ENCODE data around the gene ZNF662.

The ZNF662 gene

GRCh38 chr3:42886294-42886822 lies 19.6 kb upstream of the ZNF662 start:
- no peak for DNase-seq (ENCODE audit: low read depth in 2 of 3, low spot score in 2 of 3)

GRCh38 chr3:42887084-42887483 lies 18.9 kb upstream of the ZNF662 start:
- DNase-seq (ENCODE audit: low read depth in 2 of 3, low spot score in 2 of 3) = no peak

- no peak for DNase-seq (ENCODE audit: low read depth in 2 of 3, low spot score in 2 of 3)
Observed at GRCh38 chr3:42891042-42891441, 14.9 kb upstream of the ZNF662 start.

GRCh38 chr3:42892169-42892568 lies 13.8 kb upstream of the ZNF662 start:
- DNase-seq (ENCODE audit: low read depth in 2 of 3, low spot score in 2 of 3) = no peak

- DNase-seq (ENCODE audit: low read depth in 2 of 3, low spot score in 2 of 3) = no peak
Observed at GRCh38 chr3:42892807-42893206, 13.1 kb upstream of the ZNF662 start.

GRCh38 chr3:42894698-42895579 lies 11.0 kb upstream of the ZNF662 start:
- DNase-seq (ENCODE audit: low read depth in 2 of 3, low spot score in 2 of 3) = no peak

- no peak for DNase-seq (ENCODE audit: low read depth in 2 of 3, low spot score in 2 of 3)
Observed at GRCh38 chr3:42895580-42895868, 10.4 kb upstream of the ZNF662 start.

GRCh38 chr3:42898896-42899675 lies 6.9 kb upstream of the ZNF662 start:
- DNase-seq (ENCODE audit: low read depth in 2 of 3, low spot score in 2 of 3) = no peak

- DNase-seq (ENCODE audit: low read depth in 2 of 3, low spot score in 2 of 3) = no peak
Observed at GRCh38 chr3:42900226-42901072, 5.5 kb upstream of the ZNF662 start.

- DNase-seq (ENCODE audit: low read depth in 2 of 3, low spot score in 2 of 3) = no peak
Observed at GRCh38 chr3:42901073-42901415, 4.9 kb upstream of the ZNF662 start.

GRCh38 chr3:42902257-42902656 lies 3.7 kb upstream of the ZNF662 start:
- DNase-seq (ENCODE audit: low read depth in 2 of 3, low spot score in 2 of 3) = no peak

GRCh38 chr3:42904076-42904475 lies 1.9 kb upstream of the ZNF662 start:
- no peak for DNase-seq (ENCODE audit: low read depth in 2 of 3, low spot score in 2 of 3)

- no peak for DNase-seq (ENCODE audit: low read depth in 2 of 3, low spot score in 2 of 3)
Observed at GRCh38 chr3:42905740-42906069, 237 bp upstream of the ZNF662 start.

GRCh38 chr3:42906848-42907183 lies 874 bp downstream of the ZNF662 start:
- no peak for DNase-seq (ENCODE audit: low read depth in 2 of 3, low spot score in 2 of 3)

GRCh38 chr3:42908675-42909074 lies 2.7 kb downstream of the ZNF662 start:
- no peak for DNase-seq (ENCODE audit: low read depth in 2 of 3, low spot score in 2 of 3)

GRCh38 chr3:42911551-42911950 lies 5.6 kb downstream of the ZNF662 start:
- DNase-seq (ENCODE audit: low read depth in 2 of 3, low spot score in 2 of 3) = no peak

GRCh38 chr3:42914771-42915515 lies 9.0 kb downstream of the ZNF662 start:
- DNase-seq (ENCODE audit: low read depth in 2 of 3, low spot score in 2 of 3) = no peak

GRCh38 chr3:42923606-42924005 lies 17.7 kb downstream of the ZNF662 start:
- no peak for DNase-seq (ENCODE audit: low read depth in 2 of 3, low spot score in 2 of 3)

- no peak for DNase-seq (ENCODE audit: low read depth in 2 of 3, low spot score in 2 of 3)
Observed at GRCh38 chr3:42926310-42926709, 20.4 kb downstream of the ZNF662 start.

GRCh38 chr3:42934111-42934510 lies 28.2 kb downstream of the ZNF662 start:
- no peak for DNase-seq (ENCODE audit: low read depth in 2 of 3, low spot score in 2 of 3)

GRCh38 chr3:42934910-42935309 lies 29.0 kb downstream of the ZNF662 start:
- no peak for DNase-seq (ENCODE audit: low read depth in 2 of 3, low spot score in 2 of 3)

Data from activated CD8-positive, alpha-beta memory T cell treated with anti-CD3 and anti-CD28 coated beads for 48 hours (primary cell).